ENCODE data around the gene SLC11A2.

DNA sequence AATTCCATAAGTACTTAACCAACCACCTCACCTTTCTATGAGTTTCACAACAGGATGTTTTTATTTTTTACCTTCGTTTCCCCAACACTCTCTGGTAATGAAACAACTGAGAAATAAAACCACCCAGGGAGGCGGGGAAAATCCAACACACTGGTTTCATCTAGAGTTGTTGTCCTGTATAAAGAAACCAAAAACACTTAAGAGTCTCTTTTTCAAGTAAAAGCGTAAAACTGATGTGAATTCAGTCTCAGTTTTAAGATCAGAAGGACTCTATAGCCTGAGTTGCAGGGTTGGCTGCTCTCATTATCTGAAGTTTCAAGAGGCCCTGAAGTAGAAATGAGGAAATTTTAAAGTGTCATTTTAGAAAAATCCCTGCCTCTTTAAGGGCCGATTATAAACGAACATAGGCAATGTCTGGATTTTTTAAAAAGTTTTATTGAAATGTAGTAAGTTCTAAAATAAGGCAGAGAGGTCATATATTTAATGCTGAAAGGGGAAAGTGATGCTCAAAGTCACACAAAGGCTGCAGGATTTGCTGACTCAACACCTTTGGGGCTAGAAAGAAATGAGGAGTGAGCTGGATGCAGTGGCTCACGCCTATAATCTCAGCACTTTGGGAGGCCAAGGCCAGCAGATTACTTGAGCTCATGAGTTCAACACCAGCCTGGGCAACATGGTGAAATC is 46.7 kb downstream of the SLC11A2 start:
- TF ChIP-seq, protein P1, sequence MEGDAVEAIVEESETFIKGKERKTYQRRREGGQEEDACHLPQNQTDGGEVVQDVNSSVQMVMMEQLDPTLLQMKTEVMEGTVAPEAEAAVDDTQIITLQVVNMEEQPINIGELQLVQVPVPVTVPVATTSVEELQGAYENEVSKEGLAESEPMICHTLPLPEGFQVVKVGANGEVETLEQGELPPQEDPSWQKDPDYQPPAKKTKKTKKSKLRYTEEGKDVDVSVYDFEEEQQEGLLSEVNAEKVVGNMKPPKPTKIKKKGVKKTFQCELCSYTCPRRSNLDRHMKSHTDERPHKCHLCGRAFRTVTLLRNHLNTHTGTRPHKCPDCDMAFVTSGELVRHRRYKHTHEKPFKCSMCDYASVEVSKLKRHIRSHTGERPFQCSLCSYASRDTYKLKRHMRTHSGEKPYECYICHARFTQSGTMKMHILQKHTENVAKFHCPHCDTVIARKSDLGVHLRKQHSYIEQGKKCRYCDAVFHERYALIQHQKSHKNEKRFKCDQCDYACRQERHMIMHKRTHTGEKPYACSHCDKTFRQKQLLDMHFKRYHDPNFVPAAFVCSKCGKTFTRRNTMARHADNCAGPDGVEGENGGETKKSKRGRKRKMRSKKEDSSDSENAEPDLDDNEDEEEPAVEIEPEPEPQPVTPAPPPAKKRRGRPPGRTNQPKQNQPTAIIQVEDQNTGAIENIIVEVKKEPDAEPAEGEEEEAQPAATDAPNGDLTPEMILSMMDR (IDR thresholded peaks at IDR 0.05), result no peak
- TF ChIP-seq POLR2A (IDR thresholded peaks at IDR 0.05), result no peak
